Upper lobe of right lung (tissue), 1 donor: Measurements from ENCODE around the gene ETHE1. TPM values are rescaled to one million over a fixed set of nuclear protein-coding genes. Genes with fewer than 3 reads are reported as not detected.

ENCODE experiments used
- ATAC-seq: fragments of 200-7000 bp; cut with Tn5 transposase; one replicate; pipeline ENCODE4 v1.9.1; 2020; ENCODE audit warnings: mild to moderate bottlenecking, moderate library complexity
- DNase-seq: peaks from one replicate; pipeline ENCODE4 v3.0.0-alpha.2; 2020
- H3K27ac ChIP-seq: fragments of 200-600 bp; one replicate; pipeline ENCODE4 v1.8.0; 2022
- H3K27me3 ChIP-seq: fragments of 200-600 bp; one replicate; pipeline ENCODE4 v1.8.0; 2022; ENCODE audit warnings: mild to moderate bottlenecking
- H3K36me3 ChIP-seq: fragments of 200-600 bp; one replicate; pipeline ENCODE4 v1.8.0; 2022
- H3K4me1 ChIP-seq: fragments of 200-600 bp; one replicate; pipeline ENCODE4 v1.8.0; 2022
- H3K4me3 ChIP-seq: fragments of 200-600 bp; one replicate; pipeline ENCODE4 v1.8.0; 2022; ENCODE audit warnings: mild to moderate bottlenecking
- H3K9me3 ChIP-seq: fragments of 200-600 bp; one replicate; pipeline ENCODE4 v1.8.0; 2022
- intact Hi-C: fragments of 100-400 bp; cut with DNase I; formaldehyde crosslinking; loops from one replicate; pipeline ENCODE4 v1.11.0; 2022
- total RNA-seq: library from RNA; stranded (reverse); fragmentation: NEBNext Ultra II Directional; extraction: Animal tissue kit (Norgen Biotek cat#: 25700); gene quantifications from one replicate; pipeline ENCODE4 v1.2.1, GENCODE V29; 2021
- TF ChIP-seq, protein P1 (sequence below): fragments of 200-600 bp; IDR thresholded peaks from one replicate; pipeline ENCODE4 v1.8.0; 2022; ENCODE audit warnings: antibody characterized with exemption
- donor health status: DM: no; HTN: yes; CAD: no; lungs with severe emphysema.

Gene ETHE1
- total RNA-seq, 1 donor from 2014 or later, result 34.6 TPM

DNA sequence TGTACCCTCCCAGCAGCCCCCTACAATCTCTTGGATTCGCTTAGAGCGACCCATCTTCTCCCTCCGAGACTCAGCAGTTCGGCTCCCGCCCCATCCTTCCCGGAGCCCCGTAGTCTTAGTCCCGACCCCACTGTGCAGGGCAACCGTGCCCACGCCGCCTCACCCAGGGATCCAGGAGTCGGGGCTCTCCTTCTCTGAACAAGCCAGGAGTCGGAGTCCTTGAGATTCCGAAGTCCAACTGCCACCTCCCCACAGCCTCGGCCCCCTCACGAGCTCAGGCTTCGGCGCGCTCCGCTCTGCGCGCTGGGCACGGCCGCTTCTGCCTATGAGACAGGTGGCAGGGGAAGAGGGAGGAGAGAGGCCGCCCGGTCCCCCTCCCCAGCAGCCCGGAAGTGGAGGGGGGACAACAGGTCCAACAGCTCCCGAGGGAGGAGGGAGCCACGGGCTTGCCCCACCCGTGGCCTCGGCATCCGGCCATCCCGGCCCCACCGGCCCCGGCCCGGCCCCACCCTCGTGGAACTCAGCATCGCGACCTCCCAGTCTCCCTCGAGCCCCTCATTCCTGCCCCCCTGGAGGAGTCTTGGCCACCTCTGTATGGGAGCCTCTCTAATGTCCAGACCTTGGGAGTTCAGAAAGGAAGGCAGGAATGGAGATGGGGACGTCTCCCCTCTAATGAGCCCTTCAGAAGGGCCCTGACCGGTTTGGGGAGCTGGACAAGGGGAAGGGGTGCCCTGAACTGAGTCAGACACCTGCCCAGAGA lies 22.4 kb downstream of the ETHE1 start, which contains the start of gene PHLDB3:
Gene PHLDB3 (minus strand): TSS at position 321 of the 760 bp plus-strand sequence. CDS start 628 bp downstream, outside the sequence.
- peaks cover 13% of the 10 kb centered on the region for H3K4me1 ChIP-seq
- H3K4me3 ChIP-seq, result peak within 1 kb of the TSS; percentile 65
- no peaks in the 10 kb centered on the region for H3K9me3 ChIP-seq
- intact Hi-C loops, result no loop called here
- TF ChIP-seq, protein P1, sequence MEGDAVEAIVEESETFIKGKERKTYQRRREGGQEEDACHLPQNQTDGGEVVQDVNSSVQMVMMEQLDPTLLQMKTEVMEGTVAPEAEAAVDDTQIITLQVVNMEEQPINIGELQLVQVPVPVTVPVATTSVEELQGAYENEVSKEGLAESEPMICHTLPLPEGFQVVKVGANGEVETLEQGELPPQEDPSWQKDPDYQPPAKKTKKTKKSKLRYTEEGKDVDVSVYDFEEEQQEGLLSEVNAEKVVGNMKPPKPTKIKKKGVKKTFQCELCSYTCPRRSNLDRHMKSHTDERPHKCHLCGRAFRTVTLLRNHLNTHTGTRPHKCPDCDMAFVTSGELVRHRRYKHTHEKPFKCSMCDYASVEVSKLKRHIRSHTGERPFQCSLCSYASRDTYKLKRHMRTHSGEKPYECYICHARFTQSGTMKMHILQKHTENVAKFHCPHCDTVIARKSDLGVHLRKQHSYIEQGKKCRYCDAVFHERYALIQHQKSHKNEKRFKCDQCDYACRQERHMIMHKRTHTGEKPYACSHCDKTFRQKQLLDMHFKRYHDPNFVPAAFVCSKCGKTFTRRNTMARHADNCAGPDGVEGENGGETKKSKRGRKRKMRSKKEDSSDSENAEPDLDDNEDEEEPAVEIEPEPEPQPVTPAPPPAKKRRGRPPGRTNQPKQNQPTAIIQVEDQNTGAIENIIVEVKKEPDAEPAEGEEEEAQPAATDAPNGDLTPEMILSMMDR, result no peak
- DNase-seq, result peak; percentile 71
- H3K36me3 ChIP-seq, result peaks cover 13% of the 10 kb centered on the region
- peak within 1 kb of the TSS; percentile 72 for H3K27ac ChIP-seq
- no peaks in the 10 kb centered on the region for H3K27me3 ChIP-seq
- ATAC-seq, result peak; percentile 49

DNA sequence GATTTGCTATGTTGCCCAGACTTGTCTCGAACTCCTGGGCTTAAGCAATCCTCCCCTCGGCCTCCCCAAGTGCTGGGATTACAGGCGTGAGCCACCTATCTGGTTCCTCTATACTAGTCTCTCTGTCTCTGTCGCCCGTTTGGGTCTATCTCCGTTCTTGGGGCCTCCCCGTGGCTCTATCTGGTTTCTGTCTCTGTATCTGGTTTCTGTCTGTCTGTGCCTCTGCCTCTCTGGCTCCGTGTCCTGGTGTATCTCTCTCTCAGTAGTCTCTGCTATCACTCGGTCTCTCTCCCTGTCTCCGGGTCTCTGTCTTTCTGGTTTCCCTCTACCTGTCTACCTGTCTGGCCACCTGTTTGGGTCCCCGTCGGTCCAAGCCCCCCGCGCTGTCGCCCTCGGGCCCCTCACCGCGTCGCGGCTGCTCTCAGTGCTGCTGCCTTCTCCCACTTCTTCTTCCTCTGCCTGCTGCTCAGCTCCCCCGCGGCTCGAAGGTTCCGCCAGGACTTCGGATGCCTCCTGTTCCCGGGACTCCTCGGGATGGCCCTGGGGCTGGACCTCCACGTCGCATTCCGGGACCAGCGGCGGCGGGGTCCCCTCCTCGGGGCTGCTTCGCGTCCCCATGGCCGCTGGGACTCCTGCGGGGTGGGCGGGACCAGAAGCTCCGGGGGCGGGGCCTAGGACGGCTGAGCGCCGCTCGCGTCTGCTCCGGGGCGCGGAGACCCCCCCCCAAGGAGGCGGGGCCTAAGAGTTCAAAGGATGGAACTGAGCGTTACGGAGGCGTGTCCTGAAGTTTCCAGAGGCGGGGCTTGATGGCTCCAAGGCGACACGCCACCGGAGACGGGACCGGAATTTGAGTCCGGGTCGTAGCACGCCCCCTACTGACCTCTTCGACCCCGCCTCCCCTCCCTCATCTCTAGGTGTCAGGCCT lies 23.2 kb downstream of the ETHE1 start:
- H3K27ac ChIP-seq, result peak overlapping the region; percentile 72
- TF ChIP-seq, protein P1, result no peak
- DNase-seq (peak; percentile 95), ATAC-seq (peak; percentile 97)
- H3K4me3 ChIP-seq, result peak overlapping the region; percentile 65
- H3K27me3 ChIP-seq, result no peaks in the 10 kb centered on the region
- peaks cover 13% of the 10 kb centered on the region for H3K4me1 ChIP-seq
- peaks cover 10% of the 10 kb centered on the region for H3K36me3 ChIP-seq
- no peaks in the 10 kb centered on the region for H3K9me3 ChIP-seq
- intact Hi-C loops, result no loop called here

DNA sequence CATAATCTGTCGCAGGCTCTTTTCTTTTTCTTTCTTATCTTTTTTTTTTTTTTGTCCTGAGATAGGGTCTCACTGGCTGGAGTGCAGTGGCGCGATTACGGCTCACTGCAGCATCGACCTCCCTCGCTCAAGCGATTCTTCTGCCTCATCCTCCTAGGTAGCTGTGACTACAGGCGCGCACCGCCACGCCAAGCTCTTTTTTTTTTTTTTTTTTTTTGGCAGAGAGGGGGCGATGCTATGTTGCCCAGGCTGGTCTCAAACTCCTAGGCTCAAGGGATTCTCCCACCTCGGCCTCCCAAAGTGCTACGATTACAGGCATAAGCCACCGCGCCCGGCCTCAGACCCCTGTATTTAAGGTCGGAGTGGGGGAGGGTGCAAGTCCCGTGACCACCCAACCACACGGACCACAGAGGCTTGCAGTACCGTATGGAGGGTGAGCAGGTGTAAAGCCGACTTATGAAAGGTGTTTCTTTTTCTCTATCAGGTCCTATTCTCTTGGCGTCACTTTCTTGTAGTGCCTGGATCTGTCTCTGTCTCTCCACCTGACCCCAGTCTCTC lies 24.5 kb downstream of the ETHE1 start:
- Histone ChIP-seq H3K36me3 (peaks cover under 1% of the 10 kb centered on the region), H3K4me1 (peaks cover 13% of the 10 kb centered on the region), H3K27me3 (no peaks in the 10 kb centered on the region), H3K27ac (no peak overlapping the region), H3K4me3 (no peak overlapping the region), H3K9me3 (no peaks in the 10 kb centered on the region)
- TF ChIP-seq, protein P1, result no peak
- ATAC-seq (no peak), DNase-seq (no peak)
- intact Hi-C loops, result no loop called here

DNA sequence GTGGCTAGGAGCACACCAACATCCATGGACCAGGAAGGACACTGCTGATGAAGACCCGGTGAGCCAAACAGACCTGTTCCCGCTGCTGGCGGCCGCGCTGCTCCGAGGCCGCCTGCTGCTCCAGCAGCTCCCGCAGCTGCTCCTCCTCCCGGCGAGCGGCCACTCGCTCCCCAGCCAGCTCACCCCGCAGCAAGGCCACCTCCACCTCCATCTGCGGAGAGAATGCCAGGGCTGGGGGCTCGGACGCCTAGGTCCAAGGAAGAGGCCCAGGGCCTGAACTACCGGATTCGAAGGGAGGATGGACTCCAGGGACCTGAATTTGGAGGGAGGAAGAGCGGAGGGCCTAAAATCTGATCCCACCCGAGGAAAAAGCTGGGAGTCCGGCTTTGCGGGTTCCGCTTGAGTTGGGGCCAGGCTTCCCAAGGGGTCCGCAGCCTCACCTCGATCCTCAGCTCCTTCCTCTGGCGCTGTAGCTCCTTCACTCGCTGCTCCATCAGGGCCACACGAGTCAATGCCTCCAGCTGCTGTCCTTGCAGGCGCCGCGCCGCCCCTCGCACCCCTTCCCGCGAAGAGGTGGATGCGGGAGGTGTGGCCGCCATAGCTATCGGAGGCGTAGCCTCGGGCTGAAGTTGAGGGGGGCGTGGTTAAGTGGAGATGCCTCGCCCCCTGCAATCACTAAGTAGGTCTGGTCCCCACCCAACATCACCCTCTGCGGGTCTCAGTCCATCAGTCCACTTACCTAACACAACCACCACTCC lies 25.2 kb downstream of the ETHE1 start:
- Histone ChIP-seq H3K27ac (no peak overlapping the region), H3K4me1 (peaks cover 13% of the 10 kb centered on the region), H3K36me3 (peaks cover 7% of the 10 kb centered on the region), H3K27me3 (no peaks in the 10 kb centered on the region), H3K9me3 (no peaks in the 10 kb centered on the region), H3K4me3 (no peak overlapping the region)
- no peak for ATAC-seq
- TF ChIP-seq, protein P1, result no peak
- no peak for DNase-seq
- intact Hi-C loops, result no loop called here

DNA sequence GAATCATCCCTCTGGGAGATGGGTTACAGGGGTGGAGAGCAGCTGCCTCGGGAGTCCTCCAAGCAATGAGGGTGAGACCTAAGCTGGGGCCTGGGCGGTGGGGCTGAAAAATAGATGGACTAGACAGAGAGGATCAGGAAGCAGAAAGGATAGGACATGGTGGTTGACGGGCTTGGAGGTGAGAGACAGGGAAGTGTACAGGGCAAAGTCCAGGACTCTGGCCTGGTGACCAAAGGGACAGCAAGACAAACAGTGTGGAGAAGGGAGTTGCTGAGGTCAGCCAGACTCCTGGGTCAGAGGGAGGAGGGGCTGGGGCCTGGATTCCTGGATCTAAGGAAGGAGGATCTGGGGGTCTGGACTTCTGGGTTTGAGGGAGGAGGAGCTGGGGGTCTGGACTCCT lies 28.0 kb downstream of the ETHE1 start:
- intact Hi-C loops, result no loop called here
- H3K9me3 ChIP-seq, result no peaks in the 10 kb centered on the region
- H3K27ac ChIP-seq, result no peak overlapping the region
- DNase-seq (no peak), ATAC-seq (no peak)
- peaks cover 7% of the 10 kb centered on the region for H3K36me3 ChIP-seq
- H3K4me3 ChIP-seq, result no peak overlapping the region
- H3K27me3 ChIP-seq, result no peaks in the 10 kb centered on the region
- H3K4me1 ChIP-seq, result peaks cover 4% of the 10 kb centered on the region
- TF ChIP-seq, protein P1, result no peak
